MM.1S (cell line): ENCODE measurements around the gene SEMA3E.

Source experiments
- EZH2 ChIP-seq: fragments of 300-600 bp; sonication (generic); optimal IDR thresholded peaks from 2 replicates; pipeline ENCODE3; 2017; ENCODE audit warnings: low read depth, mild to moderate bottlenecking, antibody characterized with exemption, low read length, mixed read lengths
- EZH2phosphoT487 ChIP-seq: fragments of 300-600 bp; sonication (generic); IDR thresholded peaks from 2 replicates; pipeline ENCODE4 v1.6.1; 2018; ENCODE audit warnings: antibody characterized with exemption, low read length
- TF ChIP-seq, protein P1 (sequence below): fragments of 300-600 bp; sonication (generic); IDR thresholded peaks from 2 replicates; pipeline ENCODE4 v1.5.1; 2016; ENCODE audit warnings: antibody characterized with exemption, low read length, mixed read lengths

DNA sequence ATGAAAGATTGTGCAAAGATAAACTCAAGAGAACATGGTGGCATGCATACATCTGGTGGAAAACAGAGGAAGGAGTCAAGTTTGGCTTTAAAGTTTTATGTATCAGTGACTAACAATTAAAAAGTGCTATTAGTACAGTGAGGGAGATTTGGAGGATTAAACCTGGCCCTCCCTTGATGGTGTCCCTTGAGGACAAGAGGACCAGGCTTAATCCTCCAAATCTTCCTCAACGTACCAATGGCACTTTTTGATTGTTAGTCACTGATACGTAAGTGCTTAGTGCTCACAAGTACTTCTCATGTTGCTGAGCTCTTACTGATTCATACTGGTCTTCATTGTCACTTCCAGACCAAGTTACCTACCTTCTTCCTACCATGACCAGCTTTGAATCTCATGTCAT lies 47.2 kb upstream of the SEMA3E start:
- TF ChIP-seq, protein P1, sequence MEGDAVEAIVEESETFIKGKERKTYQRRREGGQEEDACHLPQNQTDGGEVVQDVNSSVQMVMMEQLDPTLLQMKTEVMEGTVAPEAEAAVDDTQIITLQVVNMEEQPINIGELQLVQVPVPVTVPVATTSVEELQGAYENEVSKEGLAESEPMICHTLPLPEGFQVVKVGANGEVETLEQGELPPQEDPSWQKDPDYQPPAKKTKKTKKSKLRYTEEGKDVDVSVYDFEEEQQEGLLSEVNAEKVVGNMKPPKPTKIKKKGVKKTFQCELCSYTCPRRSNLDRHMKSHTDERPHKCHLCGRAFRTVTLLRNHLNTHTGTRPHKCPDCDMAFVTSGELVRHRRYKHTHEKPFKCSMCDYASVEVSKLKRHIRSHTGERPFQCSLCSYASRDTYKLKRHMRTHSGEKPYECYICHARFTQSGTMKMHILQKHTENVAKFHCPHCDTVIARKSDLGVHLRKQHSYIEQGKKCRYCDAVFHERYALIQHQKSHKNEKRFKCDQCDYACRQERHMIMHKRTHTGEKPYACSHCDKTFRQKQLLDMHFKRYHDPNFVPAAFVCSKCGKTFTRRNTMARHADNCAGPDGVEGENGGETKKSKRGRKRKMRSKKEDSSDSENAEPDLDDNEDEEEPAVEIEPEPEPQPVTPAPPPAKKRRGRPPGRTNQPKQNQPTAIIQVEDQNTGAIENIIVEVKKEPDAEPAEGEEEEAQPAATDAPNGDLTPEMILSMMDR = no peak
- TF ChIP-seq EZH2 (no peak), EZH2phosphoT487 (no peak)
